ENCODE data around the gene UBE2E2. TPM values are rescaled to one million over a fixed set of nuclear protein-coding genes. Genes with fewer than 3 reads are reported as not detected.

Gene UBE2E2
- total RNA-seq, 1 donor from 2014 or later: 85.2 TPM

DNA sequence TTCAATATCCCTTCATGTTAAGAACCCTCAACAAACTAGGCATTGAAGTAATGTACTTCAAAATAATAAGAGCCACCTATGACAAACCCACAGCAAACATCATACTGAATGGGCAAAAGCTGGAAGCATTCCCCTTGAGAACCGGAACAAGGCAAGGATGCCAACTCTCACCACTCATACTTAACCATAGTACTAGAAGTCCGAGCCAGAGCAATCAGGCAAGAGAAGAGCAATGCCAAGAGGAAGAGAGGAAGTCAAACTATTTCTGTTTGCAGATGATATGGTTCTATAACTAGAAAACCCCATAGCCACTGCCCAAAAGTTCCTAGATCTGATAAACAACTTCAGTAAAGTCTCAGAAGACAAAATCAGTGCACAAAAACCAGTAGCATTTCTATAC, 161.9 kb downstream of the UBE2E2 start:
- no peak overlapping the region for H3K27ac Mint-ChIP-seq (ENCODE audit: unreplicated experiment)
- no peak for DNase-seq (ENCODE audit: low spot score)
- H3K4me3 Mint-ChIP-seq (ENCODE audit: unreplicated experiment): no peak overlapping the region
- H3K36me3 Mint-ChIP-seq (ENCODE audit: low read depth): peaks cover 7% of the 10 kb centered on the region
- H3K27me3 Mint-ChIP-seq (ENCODE audit: low read depth): no peaks in the 10 kb centered on the region
- H3K4me1 Mint-ChIP-seq (ENCODE audit: low read depth): peaks cover 15% of the 10 kb centered on the region
- peaks cover 28% of the 10 kb centered on the region for H3K9me3 Mint-ChIP-seq (ENCODE audit: low read depth)
- TF ChIP-seq, protein P1, sequence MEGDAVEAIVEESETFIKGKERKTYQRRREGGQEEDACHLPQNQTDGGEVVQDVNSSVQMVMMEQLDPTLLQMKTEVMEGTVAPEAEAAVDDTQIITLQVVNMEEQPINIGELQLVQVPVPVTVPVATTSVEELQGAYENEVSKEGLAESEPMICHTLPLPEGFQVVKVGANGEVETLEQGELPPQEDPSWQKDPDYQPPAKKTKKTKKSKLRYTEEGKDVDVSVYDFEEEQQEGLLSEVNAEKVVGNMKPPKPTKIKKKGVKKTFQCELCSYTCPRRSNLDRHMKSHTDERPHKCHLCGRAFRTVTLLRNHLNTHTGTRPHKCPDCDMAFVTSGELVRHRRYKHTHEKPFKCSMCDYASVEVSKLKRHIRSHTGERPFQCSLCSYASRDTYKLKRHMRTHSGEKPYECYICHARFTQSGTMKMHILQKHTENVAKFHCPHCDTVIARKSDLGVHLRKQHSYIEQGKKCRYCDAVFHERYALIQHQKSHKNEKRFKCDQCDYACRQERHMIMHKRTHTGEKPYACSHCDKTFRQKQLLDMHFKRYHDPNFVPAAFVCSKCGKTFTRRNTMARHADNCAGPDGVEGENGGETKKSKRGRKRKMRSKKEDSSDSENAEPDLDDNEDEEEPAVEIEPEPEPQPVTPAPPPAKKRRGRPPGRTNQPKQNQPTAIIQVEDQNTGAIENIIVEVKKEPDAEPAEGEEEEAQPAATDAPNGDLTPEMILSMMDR (IDR thresholded peaks at IDR 0.05): no peak

DNA sequence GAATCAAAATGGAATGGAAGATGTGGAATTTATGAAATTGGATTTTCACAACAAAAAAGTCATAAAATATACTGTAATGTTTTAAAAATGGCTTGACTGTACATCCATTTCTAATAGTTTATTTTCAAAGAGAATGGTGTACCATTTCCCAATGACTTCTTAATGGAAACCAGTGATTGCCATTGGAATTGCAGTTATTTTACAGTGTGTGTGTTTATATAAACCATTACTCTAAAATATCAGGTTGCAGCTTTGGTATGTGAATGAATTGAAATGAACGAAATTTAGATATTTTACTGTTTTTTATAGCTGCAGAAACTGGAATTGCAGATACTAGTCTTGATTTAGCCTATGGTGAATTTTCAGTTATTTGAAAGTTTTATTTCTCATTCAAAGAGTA, 165.6 kb downstream of the UBE2E2 start:
- Mint-ChIP-seq H3K4me1 (ENCODE audit: low read depth) (peaks cover 19% of the 10 kb centered on the region), H3K9me3 (ENCODE audit: low read depth) (peaks cover 18% of the 10 kb centered on the region), H3K27ac (ENCODE audit: unreplicated experiment) (no peak overlapping the region), H3K27me3 (ENCODE audit: low read depth) (no peaks in the 10 kb centered on the region), H3K4me3 (ENCODE audit: unreplicated experiment) (no peak overlapping the region), H3K36me3 (ENCODE audit: low read depth) (peaks cover 4% of the 10 kb centered on the region)
- no peak for DNase-seq (ENCODE audit: low spot score)
- TF ChIP-seq, protein P1 (IDR thresholded peaks at IDR 0.05): peak; percentile 20

DNA sequence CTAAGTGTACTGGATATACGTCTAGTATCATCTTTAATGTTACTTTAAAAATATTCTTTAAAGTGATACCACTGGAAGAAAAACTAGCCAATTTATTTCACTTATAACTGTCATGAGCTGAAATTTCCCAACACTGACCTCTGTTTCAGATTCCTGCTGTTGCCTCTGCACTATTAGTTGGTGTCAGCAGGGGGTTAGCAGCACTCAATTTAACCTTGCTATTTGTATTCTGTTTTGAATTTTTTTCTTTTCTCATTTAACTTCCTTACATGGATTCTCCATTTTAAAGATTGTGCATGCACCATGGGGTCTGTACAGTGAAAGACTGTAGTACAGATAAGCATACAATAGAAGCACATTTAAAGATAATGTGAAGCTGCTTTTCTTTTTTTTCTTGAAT, 169.2 kb downstream of the UBE2E2 start:
- Mint-ChIP-seq H3K4me1 (ENCODE audit: low read depth) (peaks cover 27% of the 10 kb centered on the region), H3K27ac (ENCODE audit: unreplicated experiment) (no peak overlapping the region), H3K27me3 (ENCODE audit: low read depth) (no peaks in the 10 kb centered on the region), H3K36me3 (ENCODE audit: low read depth) (no peaks in the 10 kb centered on the region), H3K4me3 (ENCODE audit: unreplicated experiment) (no peak overlapping the region), H3K9me3 (ENCODE audit: low read depth) (peaks cover 3% of the 10 kb centered on the region)
- DNase-seq (ENCODE audit: low spot score): no peak
- TF ChIP-seq, protein P1 (IDR thresholded peaks at IDR 0.05): peak; percentile 17

DNA sequence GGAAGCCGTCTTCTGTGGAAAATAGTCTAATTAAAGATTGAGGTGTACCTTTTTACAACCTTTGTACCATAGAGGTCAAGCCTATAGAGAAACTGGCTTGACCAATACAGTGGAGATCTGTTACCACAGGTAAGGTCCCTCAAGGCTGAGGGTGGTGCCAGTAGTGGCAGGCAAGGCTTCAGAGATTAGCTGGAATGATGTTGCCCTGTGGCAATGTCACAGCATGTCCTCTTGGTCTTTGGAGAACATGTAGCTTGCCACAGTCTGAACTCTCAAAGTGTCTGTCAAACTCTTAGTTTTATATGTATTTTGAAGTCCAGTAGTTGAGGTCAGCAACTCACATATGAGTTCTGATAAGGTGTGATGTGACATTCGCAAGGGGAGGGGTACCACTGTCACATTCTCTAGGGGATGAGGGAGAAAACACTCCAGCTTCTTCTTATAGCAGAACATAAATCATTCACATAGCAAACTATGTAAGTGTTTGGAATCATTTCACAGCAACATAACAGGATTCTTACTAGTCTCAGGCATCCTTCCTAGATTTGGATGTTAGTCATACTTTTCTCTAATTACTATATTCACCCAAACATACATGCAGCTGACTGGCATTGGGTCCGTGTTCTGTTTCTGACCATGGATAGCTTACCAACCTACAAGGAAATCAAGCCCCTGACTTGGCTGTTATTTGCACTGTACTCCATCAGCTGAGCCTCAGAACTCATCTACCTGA, 173.6 kb downstream of the UBE2E2 start:
- no peaks in the 10 kb centered on the region for H3K9me3 Mint-ChIP-seq (ENCODE audit: low read depth)
- DNase-seq (ENCODE audit: low spot score): no peak
- no peak overlapping the region for H3K27ac Mint-ChIP-seq (ENCODE audit: unreplicated experiment)
- H3K4me3 Mint-ChIP-seq (ENCODE audit: unreplicated experiment): no peak overlapping the region
- TF ChIP-seq, protein P1 (IDR thresholded peaks at IDR 0.05): no peak
- H3K27me3 Mint-ChIP-seq (ENCODE audit: low read depth): no peaks in the 10 kb centered on the region
- H3K4me1 Mint-ChIP-seq (ENCODE audit: low read depth): peaks cover 22% of the 10 kb centered on the region
- no peaks in the 10 kb centered on the region for H3K36me3 Mint-ChIP-seq (ENCODE audit: low read depth)

DNA sequence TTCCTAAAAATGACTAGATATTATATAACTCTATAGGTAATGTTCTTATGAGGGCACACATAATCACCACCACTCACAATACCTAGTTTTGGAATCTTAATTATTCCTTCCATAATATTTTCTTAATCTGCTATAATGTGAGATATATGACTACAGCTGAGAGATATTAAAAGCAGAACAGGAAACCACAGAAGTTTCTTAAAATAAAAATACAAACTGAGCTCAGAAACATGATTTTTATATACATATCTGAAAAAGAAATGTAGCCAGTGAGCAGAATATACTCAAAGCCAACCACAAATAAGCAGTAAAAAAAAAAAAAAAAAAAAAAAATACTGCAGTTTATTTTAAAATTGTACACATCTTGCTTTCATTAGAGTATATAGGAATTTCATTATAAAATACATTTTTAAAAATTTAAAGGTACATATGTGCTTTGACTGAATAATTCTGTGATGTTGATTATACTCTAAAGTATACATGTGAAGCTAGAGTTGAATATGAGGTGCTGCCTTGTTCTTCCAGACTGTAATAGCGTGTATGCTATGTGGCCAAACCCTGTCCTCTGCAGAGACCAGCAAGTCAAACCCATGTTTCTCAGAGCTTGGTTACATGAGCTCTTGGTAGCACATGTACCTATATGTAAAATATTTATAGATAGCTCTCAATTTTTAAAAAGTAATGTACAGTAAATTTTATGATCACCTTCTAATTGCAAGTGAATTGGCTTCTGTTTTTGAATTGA, 175.0 kb downstream of the UBE2E2 start:
- TF ChIP-seq, protein P1 (IDR thresholded peaks at IDR 0.05): no peak
- no peak for DNase-seq (ENCODE audit: low spot score)
- Mint-ChIP-seq H3K4me3 (ENCODE audit: unreplicated experiment) (no peak overlapping the region), H3K36me3 (ENCODE audit: low read depth) (no peaks in the 10 kb centered on the region), H3K4me1 (ENCODE audit: low read depth) (peaks cover 19% of the 10 kb centered on the region), H3K27ac (ENCODE audit: unreplicated experiment) (no peak overlapping the region), H3K27me3 (ENCODE audit: low read depth) (no peaks in the 10 kb centered on the region), H3K9me3 (ENCODE audit: low read depth) (no peaks in the 10 kb centered on the region)

Data from chondrocyte (in vitro differentiated cells).